HepG2 (cell line): ENCODE measurements around the gene DDHD1. TPM values are rescaled to one million over a fixed set of nuclear protein-coding genes. Genes with fewer than 3 reads are reported as not detected.

ENCODE experiments used
- ATAC-seq: fragments of 200-7000 bp; cut with Tn5 transposase; 3 replicates; pipeline ENCODE4 v1.9.1; 2020; ENCODE audit warnings: mild to moderate bottlenecking, moderate library complexity
- BruUV-seq: library from RNA; stranded (reverse); fragments of 400-500 nt; replicated peaks from 2 replicates; lab custom pipeline; 2021; lab: Mats Ljungman, UMichigan
- CTCF ChIA-PET: fragments of 300-600 bp; formaldehyde crosslinking; extraction: SDS; loops from one replicate; lab custom pipeline; 2021; ENCODE audit warnings: low total read pairs, inconsistent platforms, low intra/inter-chr PET ratio; lab: Yijun Ruan, JAX
- POLR2A ChIA-PET: fragments of 350-600 bp; sonication (Branson Sonifier 250); formaldehyde crosslinking; loops from one replicate; lab custom pipeline; 2020; ENCODE audit warnings: antibody characterized with exemption, inconsistent platforms; lab: Yijun Ruan, JAX
- DNase-seq: peaks from one replicate; pipeline ENCODE4 v3.0.0-alpha.2; 2015; ENCODE audit warnings: low spot score
- FAIRE-seq: peaks from 3 replicates; lab custom pipeline; 2011; peaks lifted over from hg19 to GRCh38; lab: Jason Lieb, UNC
- H2AFZ ChIP-seq: one replicate; pipeline ENCODE4 v1.6.1; 2011; ENCODE audit warnings: low read length, inconsistent platforms
- H3K27ac ChIP-seq: fragments of 300-600 bp; 3 replicates; pipeline ENCODE4 v1.8.0; 2011; ENCODE audit warnings: mixed run types, mild to moderate bottlenecking, mixed read lengths, low read length, inconsistent platforms; ENCODE audit not compliant: insufficient read depth; ENCODE audit errors: extremely low read length
- H3K27me3 ChIP-seq, 2 experiments: fragments of 200-600 bp in 1 of 2; 2 replicates in 1 of 2; 3 replicates in 1 of 2; pipeline versions ENCODE4 v1.6.0 to v1.8.0; 2011; ENCODE audit warnings: low read length in 2 of 2, mild to moderate bottlenecking in 2 of 2, moderate library complexity in 2 of 2, inconsistent platforms in 1 of 2; ENCODE audit not compliant: insufficient read depth in 2 of 2, control insufficient read depth in 1 of 2
- H3K36me3 ChIP-seq, 2 experiments: fragments of 200-600 bp in 1 of 2; replicated peaks in 1 of 2; 2 replicates in 1 of 2; 3 replicates in 1 of 2; pipeline versions ENCODE4 v1.5.1 to v1.8.0; 2011; ENCODE audit warnings: low read length in 2 of 2, inconsistent platforms in 1 of 2; ENCODE audit not compliant: insufficient read depth in 2 of 2, control insufficient read depth in 1 of 2
- H3K4me1 ChIP-seq: 2 replicates; pipeline ENCODE4 v1.5.1; 2012; ENCODE audit warnings: low read length, inconsistent platforms; ENCODE audit not compliant: insufficient read depth
- H3K4me2 ChIP-seq: 2 replicates; pipeline ENCODE4 v1.6.0; 2011; ENCODE audit warnings: low read depth, low read length, inconsistent platforms
- H3K4me3 ChIP-seq, 3 experiments: fragments of 200-600 bp in 1 of 3; sonication (generic), shearing (Covaris generic) in 1 of 3; replicated peaks in 1 of 3; 2 replicates each; pipeline ENCODE4 v1.5.1; 2011 to 2016; ENCODE audit warnings: low read length in 3 of 3, inconsistent platforms in 2 of 3, low read depth in 2 of 3, mild to moderate bottlenecking in 2 of 3, control low read depth in 1 of 3, mixed read lengths in 1 of 3; ENCODE audit not compliant: insufficient read depth in 1 of 3
- H3K79me2 ChIP-seq: one replicate; pipeline ENCODE4 v1.6.1; 2011; ENCODE audit warnings: low read length, inconsistent platforms; ENCODE audit not compliant: insufficient read depth
- H3K9ac ChIP-seq: 2 replicates; pipeline ENCODE4 v1.6.0; 2011; ENCODE audit warnings: mild to moderate bottlenecking, low read depth, low read length, inconsistent platforms; ENCODE audit not compliant: insufficient read depth
- H3K9me3 ChIP-seq: 2 replicates; pipeline ENCODE4 v1.5.1; 2012; ENCODE audit warnings: mild to moderate bottlenecking, low read length
- H4K20me1 ChIP-seq: 2 replicates; pipeline ENCODE4 v1.6.0; 2011; ENCODE audit warnings: inconsistent platforms, mild to moderate bottlenecking, low read length, moderate library complexity; ENCODE audit not compliant: insufficient read depth
- ARNT ChIP-seq: fragments of 450-650 bp; IDR thresholded peaks from 2 replicates; pipeline ENCODE4 v1.6.1; 2017
- DNMT3B ChIP-seq: conservative IDR thresholded peaks from 2 replicates; pipeline ENCODE4 v1.6.1; 2016; ENCODE audit warnings: missing biosample characterization, control low read depth
- FOXO1 ChIP-seq: sonication (generic); formaldehyde crosslinking; IDR thresholded peaks from 2 replicates; pipeline ENCODE4 v1.4.0; 2020; ENCODE audit warnings: missing genetic modification reagents
- GLI4 ChIP-seq: sonication (generic); formaldehyde crosslinking; IDR thresholded peaks from 2 replicates; pipeline ENCODE4 v1.5.1; 2020; ENCODE audit warnings: missing genetic modification reagents, mild to moderate bottlenecking, moderate library complexity, borderline replicate concordance
- JUND ChIP-seq: sonication (generic); formaldehyde crosslinking; IDR thresholded peaks from 2 replicates; pipeline ENCODE4 v1.8.0; 2022; ENCODE audit warnings: mild to moderate bottlenecking, missing genetic modification reagents
- SALL2 ChIP-seq: sonication (generic); formaldehyde crosslinking; IDR thresholded peaks from 2 replicates; pipeline ENCODE4 v1.8.1; 2023; ENCODE audit warnings: mild to moderate bottlenecking, missing genetic modification reagents, inconsistent platforms
- SCMH1 ChIP-seq: sonication (generic); formaldehyde crosslinking; IDR thresholded peaks from 2 replicates; pipeline ENCODE4 v1.9.0; 2021; ENCODE audit warnings: missing genetic modification reagents, mild to moderate bottlenecking, borderline replicate concordance
- SIX1 ChIP-seq: sonication (generic); formaldehyde crosslinking; IDR thresholded peaks from 2 replicates; pipeline ENCODE4 v1.4.0; 2020; ENCODE audit warnings: missing genetic modification reagents, borderline replicate concordance
- ZFY ChIP-seq: sonication (generic); formaldehyde crosslinking; IDR thresholded peaks from 2 replicates; pipeline ENCODE4 v1.4.0; 2020; ENCODE audit warnings: missing genetic modification reagents
- ZNF205 ChIP-seq: IDR thresholded peaks from 2 replicates; pipeline ENCODE4 v1.6.1; 2018; ENCODE audit warnings: missing biosample characterization, missing genetic modification reagents
- WGBS: methylation state at CpG from one replicate; pipeline ENCODE4 v1.1.6; 2017; ENCODE audit warnings: low lambda C conversion rate; 5-methylcytosine and 5-hydroxymethylcytosine counted together
- in situ Hi-C: cut with HindIII; loops from 2 replicates; pipeline ENCODE4 v1.10.0; 2017; ENCODE audit warnings: low pct_unique_long_range_greater_than_20kb; ENCODE audit not compliant: extremely low pct_ligation_motif_present
- intact Hi-C: fragments of 100-400 bp; cut with micrococcal nuclease; formaldehyde crosslinking; loops from one replicate; pipeline ENCODE4 v1.10.0; 2022; ENCODE audit not compliant: unreplicated experiment
- polyA plus RNA-seq, 8 experiments: library from polyadenylated mRNA; depleted of rRNA in 3 of 8; stranded (reverse) in 7 of 8; unstranded in 1 of 8; fragments of >200 nt; fragmentation: Illumina TruSeq in 4 of 8; extraction: Trizol in 4 of 8; gene quantifications; 2 replicates each; pipeline versions ENCODE4 v1.2.1 to v1.2.3, GENCODE V29; 2011 to 2016; ENCODE audit warnings: low read depth in 4 of 8, missing spikeins in 1 of 8, mixed read lengths in 1 of 8; ENCODE audit not compliant: insufficient read depth in 1 of 8
- total RNA-seq, 5 experiments: library from RNA; depleted of rRNA; stranded (reverse); fragments of >200 nt; fragmentation: Illumina TruSeq; extraction: Trizol; gene quantifications; 2 replicates each; pipeline ENCODE4 v1.2.3, GENCODE V29; 2016; ENCODE audit warnings: low read depth in 1 of 5
- TF ChIP-seq, protein P1 (sequence below): sonication (generic); formaldehyde crosslinking; IDR thresholded peaks from 2 replicates; pipeline ENCODE4 v1.5.0; 2020; ENCODE audit warnings: mild to moderate bottlenecking, missing genetic modification reagents
- TF ChIP-seq, protein P2 (sequence below), 2 experiments: sonication (generic) in 1 of 2; formaldehyde crosslinking in 1 of 2; IDR thresholded peaks; 2 replicates each; pipeline versions ENCODE4 v1.6.1 to v1.9.0; 2014 to 2022; ENCODE audit warnings: antibody characterized with exemption in 1 of 2, borderline replicate concordance in 1 of 2, inconsistent platforms in 1 of 2, low read depth in 1 of 2, missing genetic modification reagents in 1 of 2
- TF ChIP-seq, protein P3 (sequence below): sonication (generic); IDR thresholded peaks from 2 replicates; pipeline ENCODE4 v1.6.1; 2016; ENCODE audit warnings: low read depth, borderline replicate concordance

Gene DDHD1
- total and polyA plus RNA-seq, 2 of the 13 experiments (the other 11 are each of a cell fraction or from before 2014, with no cell fraction given) = 4.6 to 8.3 TPM

DNA sequence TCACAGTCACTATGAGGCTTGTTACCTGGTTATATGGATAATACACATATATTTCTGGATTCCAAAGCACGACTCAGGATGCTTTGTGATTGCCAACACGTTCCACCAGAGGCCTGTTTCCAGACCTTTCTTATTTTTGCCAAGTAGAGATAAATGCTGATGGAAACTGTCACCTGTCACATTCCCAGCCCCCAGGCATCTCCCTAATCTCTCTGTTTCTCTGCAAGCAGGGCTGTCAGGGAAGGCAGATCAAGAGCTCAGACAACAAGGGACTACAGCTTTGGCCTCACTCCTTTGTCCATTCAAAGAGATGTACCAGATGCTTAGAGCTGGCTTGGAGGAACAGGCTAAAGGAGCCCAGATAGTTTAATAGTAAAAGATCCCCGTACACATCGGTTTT, 21.8 kb upstream of the DDHD1 start:
- Histone ChIP-seq H3K4me1 (no peaks in the 10 kb centered on the region), H3K36me3 (no peaks in the 10 kb centered on the region), H3K27ac (no peak overlapping the region), H3K27me3 (peaks cover 0 to 1% of the 10 kb centered on the region in 2 experiments; a peak in 1 of 5 replicates), H3K79me2 (no peaks in the 10 kb centered on the region), H4K20me1 (no peaks in the 10 kb centered on the region), H3K4me2 (no peak overlapping the region), H3K9ac (no peak overlapping the region), H3K9me3 (no peaks in the 10 kb centered on the region), H2AFZ (no peak overlapping the region), H3K4me3 (no peak overlapping the region)
- ATAC-seq (no peak), DNase-seq (no peak), FAIRE-seq (no peak)
- no peak for TF ChIP-seq ZNF205 (CRISPR knock-in tag)
- no peak for TF ChIP-seq DNMT3B
- TF ChIP-seq SALL2 (CRISPR knock-in tag) = no peak
- no peak for TF ChIP-seq GLI4 (CRISPR knock-in tag)
- TF ChIP-seq, protein P1, sequence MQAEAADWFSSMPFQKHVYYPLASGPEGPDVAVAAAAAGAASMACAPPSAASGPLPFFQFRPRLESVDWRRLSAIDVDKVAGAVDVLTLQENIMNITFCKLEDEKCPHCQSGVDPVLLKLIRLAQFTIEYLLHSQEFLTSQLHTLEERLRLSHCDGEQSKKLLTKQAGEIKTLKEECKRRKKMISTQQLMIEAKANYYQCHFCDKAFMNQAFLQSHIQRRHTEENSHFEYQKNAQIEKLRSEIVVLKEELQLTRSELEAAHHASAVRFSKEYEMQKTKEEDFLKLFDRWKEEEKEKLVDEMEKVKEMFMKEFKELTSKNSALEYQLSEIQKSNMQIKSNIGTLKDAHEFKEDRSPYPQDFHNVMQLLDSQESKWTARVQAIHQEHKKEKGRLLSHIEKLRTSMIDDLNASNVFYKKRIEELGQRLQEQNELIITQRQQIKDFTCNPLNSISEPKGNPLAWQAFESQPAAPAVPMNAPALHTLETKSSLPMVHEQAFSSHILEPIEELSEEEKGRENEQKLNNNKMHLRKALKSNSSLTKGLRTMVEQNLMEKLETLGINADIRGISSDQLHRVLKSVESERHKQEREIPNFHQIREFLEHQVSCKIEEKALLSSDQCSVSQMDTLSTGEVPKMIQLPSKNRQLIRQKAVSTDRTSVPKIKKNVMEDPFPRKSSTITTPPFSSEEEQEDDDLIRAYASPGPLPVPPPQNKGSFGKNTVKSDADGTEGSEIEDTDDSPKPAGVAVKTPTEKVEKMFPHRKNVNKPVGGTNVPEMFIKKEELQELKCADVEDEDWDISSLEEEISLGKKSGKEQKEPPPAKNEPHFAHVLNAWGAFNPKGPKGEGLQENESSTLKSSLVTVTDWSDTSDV (CRISPR knock-in tag) = no peak
- no peak for TF ChIP-seq SCMH1 (CRISPR knock-in tag)
- TF ChIP-seq, protein P2, sequence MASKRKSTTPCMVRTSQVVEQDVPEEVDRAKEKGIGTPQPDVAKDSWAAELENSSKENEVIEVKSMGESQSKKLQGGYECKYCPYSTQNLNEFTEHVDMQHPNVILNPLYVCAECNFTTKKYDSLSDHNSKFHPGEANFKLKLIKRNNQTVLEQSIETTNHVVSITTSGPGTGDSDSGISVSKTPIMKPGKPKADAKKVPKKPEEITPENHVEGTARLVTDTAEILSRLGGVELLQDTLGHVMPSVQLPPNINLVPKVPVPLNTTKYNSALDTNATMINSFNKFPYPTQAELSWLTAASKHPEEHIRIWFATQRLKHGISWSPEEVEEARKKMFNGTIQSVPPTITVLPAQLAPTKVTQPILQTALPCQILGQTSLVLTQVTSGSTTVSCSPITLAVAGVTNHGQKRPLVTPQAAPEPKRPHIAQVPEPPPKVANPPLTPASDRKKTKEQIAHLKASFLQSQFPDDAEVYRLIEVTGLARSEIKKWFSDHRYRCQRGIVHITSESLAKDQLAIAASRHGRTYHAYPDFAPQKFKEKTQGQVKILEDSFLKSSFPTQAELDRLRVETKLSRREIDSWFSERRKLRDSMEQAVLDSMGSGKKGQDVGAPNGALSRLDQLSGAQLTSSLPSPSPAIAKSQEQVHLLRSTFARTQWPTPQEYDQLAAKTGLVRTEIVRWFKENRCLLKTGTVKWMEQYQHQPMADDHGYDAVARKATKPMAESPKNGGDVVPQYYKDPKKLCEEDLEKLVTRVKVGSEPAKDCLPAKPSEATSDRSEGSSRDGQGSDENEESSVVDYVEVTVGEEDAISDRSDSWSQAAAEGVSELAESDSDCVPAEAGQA (IDR thresholded peaks at IDR 0.05; ENCODE audit: low read depth) = no peak
- TF ChIP-seq, protein P2 (CRISPR knock-in tag; IDR thresholded peaks at IDR 0.05; ENCODE audit: borderline replicate concordance) = no peak
- TF ChIP-seq JUND (CRISPR knock-in tag) = no peak
- TF ChIP-seq ZFY (CRISPR knock-in tag) = no peak
- no peak for TF ChIP-seq SIX1
- TF ChIP-seq FOXO1 (CRISPR knock-in tag) = no peak
- no peak for TF ChIP-seq ARNT
- TF ChIP-seq, protein P3, sequence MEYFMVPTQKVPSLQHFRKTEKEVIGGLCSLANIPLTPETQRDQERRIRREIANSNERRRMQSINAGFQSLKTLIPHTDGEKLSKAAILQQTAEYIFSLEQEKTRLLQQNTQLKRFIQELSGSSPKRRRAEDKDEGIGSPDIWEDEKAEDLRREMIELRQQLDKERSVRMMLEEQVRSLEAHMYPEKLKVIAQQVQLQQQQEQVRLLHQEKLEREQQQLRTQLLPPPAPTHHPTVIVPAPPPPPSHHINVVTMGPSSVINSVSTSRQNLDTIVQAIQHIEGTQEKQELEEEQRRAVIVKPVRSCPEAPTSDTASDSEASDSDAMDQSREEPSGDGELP = no peak
- in situ Hi-C loops (no loop called here), intact Hi-C loops (no loop called here)
- no TSS peak for BruUV-seq
- POLR2A ChIA-PET = no interaction called here
- CTCF ChIA-PET = no interaction called here
- WGBS = 7% methylated on average over 4 of the region's 4 CpGs
